Colonic mucosa (tissue), 4 donors: Measurements from ENCODE around the gene RNF166. TPM values are rescaled to one million over a fixed set of nuclear protein-coding genes. Genes with fewer than 3 reads are reported as not detected.

Experiments
- DNase-seq: peaks from one replicate; pipeline ENCODE4 v3.0.0-alpha.2; 2020
- H3K27ac ChIP-seq: fragments of 200-600 bp; one replicate; pipeline ENCODE4 v1.8.0; 2021
- H3K27me3 ChIP-seq: fragments of 200-600 bp; one replicate; pipeline ENCODE4 v1.8.0; 2021
- H3K36me3 ChIP-seq: fragments of 200-600 bp; one replicate; pipeline ENCODE4 v1.8.0; 2021
- H3K4me1 ChIP-seq: fragments of 200-600 bp; one replicate; pipeline ENCODE4 v1.8.0; 2021; ENCODE audit warnings: mild to moderate bottlenecking
- H3K4me3 ChIP-seq: fragments of 200-600 bp; one replicate; pipeline ENCODE4 v1.8.0; 2021
- H3K9ac ChIP-seq, 2 donors: one replicate each; pipeline ENCODE4 v1.7.0; 2013; ENCODE audit warnings: control low read depth in 2 of 2, low read depth in 2 of 2, low read length in 2 of 2
- H3K9me3 ChIP-seq: fragments of 200-600 bp; one replicate; pipeline ENCODE4 v1.8.0; 2021
- CTCF ChIP-seq: fragments of 200-600 bp; IDR thresholded peaks from one replicate; pipeline ENCODE4 v1.8.0; 2022; ENCODE audit warnings: antibody characterized with exemption, mild to moderate bottlenecking
- intact Hi-C: fragments of 100-400 bp; cut with DNase I; formaldehyde crosslinking; loops from one replicate; pipeline ENCODE4 v1.14.1; 2022
- total RNA-seq, 2 donors: library from RNA; stranded (reverse); fragmentation: NEBNext Ultra II Directional in 1 of 2; extraction: Animal tissue kit (Norgen Biotek cat#: 25700) in 1 of 2; gene quantifications; one replicate each; pipeline ENCODE4 v1.2.1, GENCODE V29; 2021
- donor health status: healthy.
- donor health status: DM: no; HTN: no; CAD: no.
- donor health status: DM: no; HTN: no; CAD: no.

Gene RNF166
- total RNA-seq, 2 donors from 2014 or later = 9.2 to 9.3 TPM

- TF ChIP-seq CTCF = peak; percentile 99
- intact Hi-C loops = loop anchor here (2.0 kb wide), 1 partner anchor 47 kb away; the partner anchor contains the start of gene PIEZO1
- no peak overlapping the region for H3K4me3 ChIP-seq
These were observed 31.3 kb upstream of the RNF166 start for GRCh38 chr16:88737298-88738150.

GRCh38 chr16:88736496-88736895, 30.3 kb upstream of the RNF166 start:
- Histone ChIP-seq H3K4me3 (no peak overlapping the region), H3K36me3 (peaks cover 2% of the 10 kb centered on the region), H3K27me3 (no peaks in the 10 kb centered on the region), H3K9ac (no peak overlapping the region), H3K9me3 (no peaks in the 10 kb centered on the region), H3K27ac (no peak overlapping the region), H3K4me1 (no peaks in the 10 kb centered on the region)
- no peak for TF ChIP-seq CTCF
- intact Hi-C loops = no loop called here
- no peak for DNase-seq

More at GRCh38 chr16:88737298-88738150, 31.3 kb upstream of the RNF166 start:
- H3K9me3 ChIP-seq = no peaks in the 10 kb centered on the region
- DNase-seq = peak; percentile 68
- no peaks in the 10 kb centered on the region for H3K4me1 ChIP-seq
- H3K27ac ChIP-seq = no peak overlapping the region
- H3K27me3 ChIP-seq = no peaks in the 10 kb centered on the region
- H3K9ac ChIP-seq = no peak overlapping the region
- no peaks in the 10 kb centered on the region for H3K36me3 ChIP-seq

- Histone ChIP-seq H3K36me3 (peaks cover 4% of the 10 kb centered on the region), H3K9me3 (no peaks in the 10 kb centered on the region), H3K9ac (no peak overlapping the region), H3K4me1 (no peaks in the 10 kb centered on the region), H3K4me3 (no peak overlapping the region), H3K27ac (no peak overlapping the region), H3K27me3 (no peaks in the 10 kb centered on the region)
- DNase-seq = no peak
- intact Hi-C loops = no loop called here
- no peak for TF ChIP-seq CTCF
These were observed 29.9 kb upstream of the RNF166 start for GRCh38 chr16:88736088-88736487.

GRCh38 chr16:88735616-88736015, 29.4 kb upstream of the RNF166 start:
- DNase-seq = no peak
- H3K27ac ChIP-seq = no peak overlapping the region
- H3K9me3 ChIP-seq = no peaks in the 10 kb centered on the region
- no peak for TF ChIP-seq CTCF
- H3K9ac ChIP-seq = no peak overlapping the region
- intact Hi-C loops = no loop called here
- H3K36me3 ChIP-seq = peaks cover 4% of the 10 kb centered on the region
- no peaks in the 10 kb centered on the region for H3K4me1 ChIP-seq
- no peak overlapping the region for H3K4me3 ChIP-seq
- H3K27me3 ChIP-seq = no peaks in the 10 kb centered on the region

GRCh38 chr16:88735121-88735520, 28.9 kb upstream of the RNF166 start:
- H3K4me3 ChIP-seq = no peak overlapping the region
- H3K36me3 ChIP-seq = peaks cover 4% of the 10 kb centered on the region
- H3K9ac ChIP-seq = no peak overlapping the region
- no peaks in the 10 kb centered on the region for H3K27me3 ChIP-seq
- no peak for DNase-seq
- no peak for TF ChIP-seq CTCF
- H3K27ac ChIP-seq = no peak overlapping the region
- H3K4me1 ChIP-seq = no peaks in the 10 kb centered on the region
- intact Hi-C loops = no loop called here
- no peaks in the 10 kb centered on the region for H3K9me3 ChIP-seq
